Stimulated activated naive CD8-positive, alpha-beta T cell treated with anti-CD3 and anti-CD28 coated beads, Interleukin-15, amount 100 ng/mL, for 72 hours (primary cell): ENCODE results near the gene FUS.
A peak's percentile ranks its signal among the peaks of the same experiment; 100 is the strongest.
"Not testable (repeated sequence)": the region's sequence is repeated elsewhere in the genome, so short reads cannot be mapped to it uniquely, and the experiment has no call there.

ENCODE experiments used
- ATAC-seq: fragments of 150-1000 bp; cut with Tn5 transposase; 2 replicates; pipeline ENCODE4 v1.10.0; 2021; ENCODE audit warnings: mild to moderate bottlenecking, moderate library complexity
- DNase-seq, 2 donors: peaks; one replicate each; pipeline ENCODE4 v3.0.0; 2021 to 2022
- H3K27ac Mint-ChIP-seq, 2 donors: one replicate each; pipeline ENCODE4 v1.8.0; 2022; ENCODE audit warnings: mild to moderate bottlenecking in 2 of 2, mixed read lengths in 2 of 2, moderate library complexity in 2 of 2
- H3K27me3 Mint-ChIP-seq: one replicate; pipeline ENCODE4 v1.8.0; 2022; ENCODE audit warnings: mixed read lengths
- H3K4me1 Mint-ChIP-seq: one replicate; pipeline ENCODE4 v1.8.0; 2022; ENCODE audit warnings: mild to moderate bottlenecking, mixed read lengths
- H3K4me3 Mint-ChIP-seq, 2 donors: one replicate each; pipeline ENCODE4 v1.8.0; 2022; ENCODE audit warnings: mild to moderate bottlenecking in 2 of 2, mixed read lengths in 2 of 2, moderate library complexity in 1 of 2
- H3K9me3 Mint-ChIP-seq, 2 donors: one replicate each; pipeline ENCODE4 v1.8.0; 2022; ENCODE audit warnings: mixed read lengths in 2 of 2

The FUS gene

DNA sequence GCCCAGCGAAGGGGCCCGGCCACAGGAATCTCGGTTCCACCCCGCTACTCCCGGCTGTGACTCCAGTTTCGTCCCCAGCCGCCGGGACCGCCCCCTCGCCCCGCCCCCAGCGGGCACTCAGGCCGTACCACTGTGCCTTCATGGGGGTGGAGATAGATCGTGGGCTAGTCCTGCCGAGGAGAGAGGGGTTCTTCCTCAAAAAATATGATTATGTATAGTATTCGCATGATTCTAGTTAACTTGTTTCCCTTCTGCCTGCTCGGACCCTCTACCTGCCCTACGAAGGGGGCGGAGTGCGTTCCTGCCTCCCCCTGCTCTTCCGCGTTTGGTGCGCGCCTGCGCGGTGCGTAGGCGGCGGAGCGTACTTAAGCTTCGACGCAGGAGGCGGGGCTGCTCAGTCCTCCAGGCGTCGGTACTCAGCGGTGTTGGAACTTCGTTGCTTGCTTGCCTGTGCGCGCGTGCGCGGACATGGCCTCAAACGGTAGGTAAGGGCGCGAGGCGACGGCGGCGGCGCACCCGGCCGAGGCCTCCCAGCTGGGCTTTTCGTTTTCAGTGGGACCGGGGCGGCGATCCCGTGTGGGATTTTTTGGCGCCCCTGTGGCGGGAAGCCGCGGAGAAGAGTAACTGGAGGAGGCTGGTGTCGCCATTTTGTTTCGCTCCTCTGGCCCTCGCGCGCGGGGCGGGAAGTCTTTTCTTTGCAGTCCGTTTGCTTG, at the start of gene FUS:
Gene FUS (plus strand): TSS at position 393 of the 713 bp plus-strand sequence. CDS start 76 bp downstream, at position 469.
- peak; percentile 94 for DNase-seq
- peak; percentile 48 for ATAC-seq
- Mint-ChIP-seq H3K9me3 (no peaks in the 10 kb centered on the region), H3K27me3 (no peaks in the 10 kb centered on the region), H3K4me1 (peaks cover 74% of the 10 kb centered on the region), H3K27ac (peak within 1 kb of the TSS; percentile 99 to 100), H3K4me3 (peak within 1 kb of the TSS; percentile 92)

DNA sequence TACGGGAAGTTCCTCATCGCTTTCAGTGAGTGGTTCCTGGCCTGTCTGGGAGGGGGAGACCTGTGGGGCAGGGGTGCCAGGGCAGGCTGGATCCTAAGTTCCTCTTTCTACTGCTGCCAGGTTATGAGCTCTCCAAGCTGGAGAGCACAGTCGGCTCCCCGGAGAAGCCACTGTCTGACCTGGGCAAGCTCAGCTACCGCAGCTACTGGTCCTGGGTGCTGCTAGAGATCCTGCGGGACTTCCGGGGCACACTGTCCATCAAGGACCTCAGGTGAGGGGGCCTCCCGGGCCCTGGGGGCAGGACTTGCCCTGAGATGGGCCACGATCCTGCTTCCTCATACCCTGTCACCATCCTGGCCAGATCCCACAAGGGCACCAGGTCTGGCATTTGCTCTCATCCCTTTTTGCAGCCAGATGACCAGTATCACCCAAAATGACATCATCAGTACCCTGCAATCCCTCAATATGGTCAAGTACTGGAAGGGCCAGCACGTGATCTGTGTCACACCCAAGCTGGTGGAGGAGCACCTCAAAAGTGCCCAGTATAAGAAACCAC, 49.5 kb upstream of the FUS start:
- no peak for DNase-seq
- Mint-ChIP-seq H3K27me3 (no peaks in the 10 kb centered on the region), H3K27ac (no peak overlapping the region), H3K4me1 (peaks cover 6% of the 10 kb centered on the region), H3K4me3 (no peak overlapping the region), H3K9me3 (no peaks in the 10 kb centered on the region)
- ATAC-seq = no peak

DNA sequence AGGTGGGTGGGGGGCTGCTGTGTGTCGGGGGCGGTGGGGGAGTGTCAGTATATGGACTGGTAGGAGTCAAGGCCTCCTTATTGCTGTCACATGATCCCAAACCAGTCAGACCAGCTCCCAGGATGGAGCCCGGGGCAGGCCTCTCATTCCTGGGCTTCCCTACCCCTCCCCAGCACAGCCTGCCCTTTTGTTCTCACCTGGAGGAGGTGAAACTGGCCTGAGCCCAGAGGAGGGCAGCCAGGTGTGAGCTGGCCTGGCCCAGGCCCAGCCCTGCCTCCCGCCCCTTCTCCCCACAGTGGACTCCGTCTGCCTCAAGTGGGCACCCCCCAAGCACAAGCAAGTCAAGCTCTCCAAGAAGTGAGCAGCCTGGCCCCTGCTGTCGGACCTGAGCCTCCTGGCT, 49.0 kb upstream of the FUS start:
- Mint-ChIP-seq H3K27ac (peak overlapping the region in 1 of 2 donors; percentile 59), H3K4me1 (peaks cover 6% of the 10 kb centered on the region), H3K4me3 (no peak overlapping the region), H3K9me3 (no peaks in the 10 kb centered on the region), H3K27me3 (no peaks in the 10 kb centered on the region)
- no peak for DNase-seq
- no peak for ATAC-seq

DNA sequence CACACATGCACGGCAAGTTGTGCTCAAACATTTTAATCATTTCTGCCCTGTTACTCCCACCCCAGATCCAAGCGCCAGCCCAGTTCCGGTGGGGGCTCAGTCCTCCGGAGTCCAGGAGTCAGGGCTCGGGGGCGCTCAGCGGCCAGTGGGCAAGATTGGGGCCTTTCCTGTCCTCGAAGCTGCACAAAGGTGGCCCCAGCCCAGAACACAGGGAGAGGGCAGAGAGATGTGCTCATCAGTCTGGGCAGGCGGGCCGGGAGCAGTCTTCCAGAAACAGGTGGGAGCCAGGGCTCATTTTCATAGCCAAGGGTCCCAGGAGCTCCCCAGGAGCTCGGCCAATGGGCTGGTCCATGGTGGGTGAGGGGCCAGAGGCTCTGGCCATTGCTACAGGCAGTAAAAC, 48.5 kb upstream of the FUS start:
- Mint-ChIP-seq H3K9me3 (no peaks in the 10 kb centered on the region), H3K4me3 (no peak overlapping the region), H3K4me1 (peaks cover 6% of the 10 kb centered on the region), H3K27me3 (no peaks in the 10 kb centered on the region), H3K27ac (no peak overlapping the region)
- DNase-seq (no peak), ATAC-seq (no peak)

GRCh38 chr16:31131841-31132271, 48.1 kb upstream of the FUS start:
- Mint-ChIP-seq H3K4me3 (no peak overlapping the region), H3K27me3 (no peaks in the 10 kb centered on the region), H3K27ac (peak overlapping the region in 1 of 2 donors; percentile 74), H3K4me1 (peaks cover 6% of the 10 kb centered on the region), H3K9me3 (no peaks in the 10 kb centered on the region)
- DNase-seq = no peak
- ATAC-seq = no peak

- Mint-ChIP-seq H3K4me3 (no peak overlapping the region), H3K9me3 (no peaks in the 10 kb centered on the region), H3K4me1 (peaks cover 6% of the 10 kb centered on the region), H3K27me3 (no peaks in the 10 kb centered on the region), H3K27ac (peak overlapping the region in 1 of 2 donors; percentile 78)
- no peak for ATAC-seq
- DNase-seq = no peak
These were observed 47.5 kb upstream of the FUS start for GRCh38 chr16:31132303-31132979.

GRCh38 chr16:31133046-31133501, 46.9 kb upstream of the FUS start:
- no peaks in the 10 kb centered on the region for H3K27me3 Mint-ChIP-seq
- DNase-seq (no peak), ATAC-seq (no peak)
- H3K4me1 Mint-ChIP-seq = peaks cover 6% of the 10 kb centered on the region
- H3K9me3 Mint-ChIP-seq = no peaks in the 10 kb centered on the region
- H3K4me3 Mint-ChIP-seq = no peak overlapping the region
- peak overlapping the region in 1 of 2 donors; percentile 36 for H3K27ac Mint-ChIP-seq

- no peaks in the 10 kb centered on the region for H3K4me1 Mint-ChIP-seq
- no peaks in the 10 kb centered on the region for H3K9me3 Mint-ChIP-seq
- no peak overlapping the region for H3K27ac Mint-ChIP-seq
- no peak overlapping the region for H3K4me3 Mint-ChIP-seq
- H3K27me3 Mint-ChIP-seq = no peaks in the 10 kb centered on the region
- ATAC-seq (no peak), DNase-seq (no peak)
These were observed 45.8 kb upstream of the FUS start for GRCh38 chr16:31134091-31134571.

- ATAC-seq (peak; percentile 16), DNase-seq (no peak)
- no peak overlapping the region for H3K27ac Mint-ChIP-seq
- H3K27me3 Mint-ChIP-seq = no peaks in the 10 kb centered on the region
- no peaks in the 10 kb centered on the region for H3K9me3 Mint-ChIP-seq
- H3K4me1 Mint-ChIP-seq = no peaks in the 10 kb centered on the region
- H3K4me3 Mint-ChIP-seq = no peak overlapping the region
These were observed 45.1 kb upstream of the FUS start for GRCh38 chr16:31134625-31135534.

DNA sequence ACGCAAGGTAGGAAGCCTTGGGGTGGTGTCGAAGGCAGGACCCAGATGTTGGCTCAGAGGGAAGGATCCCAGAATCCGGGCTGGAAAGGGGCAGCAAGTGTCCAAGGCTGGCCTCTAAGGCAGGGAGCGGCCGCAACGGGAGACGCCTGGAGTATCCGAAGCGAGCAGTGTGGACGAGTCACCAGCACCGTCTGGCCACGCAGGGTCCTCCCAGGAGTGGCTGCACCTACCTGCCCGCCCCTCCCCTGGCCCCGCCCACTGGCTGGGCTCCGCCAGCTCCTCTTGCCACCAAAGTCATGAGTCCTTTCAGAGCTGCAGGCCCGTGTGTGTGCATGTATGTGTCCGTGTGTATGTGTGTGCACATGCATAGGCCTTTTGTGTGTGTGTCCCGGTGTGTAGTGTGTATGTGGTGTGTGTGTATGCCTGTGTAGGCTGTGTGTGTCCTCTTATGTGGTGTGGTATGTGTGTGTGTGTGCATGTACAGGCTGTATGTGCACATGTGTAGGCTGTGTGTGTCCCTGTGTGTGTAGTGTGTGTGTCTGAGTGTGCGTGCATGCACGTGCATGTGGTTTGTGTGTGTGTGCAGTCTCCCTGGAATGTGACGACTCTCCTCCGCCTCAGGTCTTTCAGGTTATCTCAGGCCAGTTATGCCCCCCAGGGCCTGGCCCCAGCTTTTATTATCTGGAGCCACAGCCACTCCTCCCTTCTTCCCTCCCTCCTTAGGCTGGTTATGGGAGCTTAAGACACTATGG, 44.2 kb upstream of the FUS start, which contains the start of gene PRSS8:
Gene PRSS8 (minus strand): TSS at position 193 of the 752 bp plus-strand sequence. CDS start 229 bp downstream, outside the sequence.
- Mint-ChIP-seq H3K27ac (peak within 1 kb of the TSS in 1 of 2 donors; percentile 38), H3K4me3 (no peak within 1 kb of the TSS), H3K27me3 (no peaks in the 10 kb centered on the region), H3K4me1 (peaks cover 1% of the 10 kb centered on the region), H3K9me3 (no peaks in the 10 kb centered on the region)
- no peak for DNase-seq
- ATAC-seq = no peak

GRCh38 chr16:31136287-31136662, 43.7 kb upstream of the FUS start:
- DNase-seq = no peak
- ATAC-seq = no peak
- H3K27me3 Mint-ChIP-seq = no peaks in the 10 kb centered on the region
- peaks cover 5% of the 10 kb centered on the region for H3K4me1 Mint-ChIP-seq
- no peaks in the 10 kb centered on the region for H3K9me3 Mint-ChIP-seq
- H3K4me3 Mint-ChIP-seq = no peak overlapping the region
- H3K27ac Mint-ChIP-seq = peak overlapping the region in 1 of 2 donors; percentile 38

GRCh38 chr16:31136822-31137499, 43.0 kb upstream of the FUS start:
- not testable (repeated sequence) for H3K9me3 Mint-ChIP-seq, DNase-seq, ATAC-seq, H3K27me3 Mint-ChIP-seq, H3K4me3 Mint-ChIP-seq
- Mint-ChIP-seq H3K27ac (peak overlapping the region in 1 of 2 donors; percentile 38), H3K4me1 (peaks cover 12% of the 10 kb centered on the region)

- Mint-ChIP-seq H3K27ac (no peak overlapping the region), H3K9me3 (no peaks in the 10 kb centered on the region), H3K4me3 (no peak overlapping the region), H3K4me1 (peaks cover 21% of the 10 kb centered on the region), H3K27me3 (no peaks in the 10 kb centered on the region)
- DNase-seq (no peak), ATAC-seq (no peak)
These were observed 41.0 kb upstream of the FUS start for GRCh38 chr16:31138621-31139578.
